Neural cell (in vitro differentiated cells): Measurements from ENCODE around the gene ZFC3H1. TPM values are rescaled to one million over a fixed set of nuclear protein-coding genes. Genes with fewer than 3 reads are reported as not detected.

Source experiments
- H2AFZ ChIP-seq: fragments of 200-600, 300-800 bp; sonication (generic), shearing (Covaris generic); 2 replicates; pipeline ENCODE4 v1.6.0; 2014; ENCODE audit warnings: low read depth, mild to moderate bottlenecking, antibody characterized with exemption, low read length, moderate library complexity
- H3F3A ChIP-seq: fragments of 200-600 bp; shearing (Covaris generic); 2 replicates; pipeline ENCODE4 v1.6.1; 2016; ENCODE audit warnings: mild to moderate bottlenecking, moderate library complexity, mixed read lengths, antibody characterized with exemption, low read length; ENCODE audit not compliant: insufficient read depth, poor library complexity, severe bottlenecking
- H3K27ac ChIP-seq: fragments of 200-600, 300-800 bp; sonication (generic), shearing (Covaris generic); 2 replicates; pipeline ENCODE4 v1.5.1; 2014; ENCODE audit warnings: mild to moderate bottlenecking, low read length, moderate library complexity
- H3K27me3 ChIP-seq: fragments of 300-800, 200-600 bp; sonication (generic), shearing (Covaris generic); 2 replicates; pipeline ENCODE4 v1.6.0; 2014; ENCODE audit warnings: mild to moderate bottlenecking, low read depth, low read length, moderate library complexity; ENCODE audit not compliant: insufficient read depth
- H3K36me3 ChIP-seq: fragments of 300-800, 200-600 bp; sonication (generic), shearing (Covaris generic); 2 replicates; pipeline ENCODE4 v1.5.1; 2014; ENCODE audit warnings: mild to moderate bottlenecking, antibody characterized with exemption, low read length, moderate library complexity; ENCODE audit not compliant: insufficient read depth
- H3K4me2 ChIP-seq: fragments of 300-800, 200-600 bp; sonication (generic), shearing (Covaris generic); 2 replicates; pipeline ENCODE4 v1.6.0; 2014; ENCODE audit warnings: mild to moderate bottlenecking, low read length
- H3K4me3 ChIP-seq: fragments of 300-800, 200-600 bp; sonication (generic), shearing (Covaris generic); 2 replicates; pipeline ENCODE4 v1.5.1; 2014; ENCODE audit warnings: mild to moderate bottlenecking, low read length, moderate library complexity
- H3K79me2 ChIP-seq: fragments of 200-600 bp; shearing (Covaris generic); replicated peaks from 2 replicates; pipeline ENCODE4 v1.6.0; 2014; ENCODE audit warnings: mild to moderate bottlenecking, low read length, moderate library complexity; ENCODE audit not compliant: insufficient read depth
- H3K9ac ChIP-seq: fragments of 300-800, 200-600 bp; sonication (generic), shearing (Covaris generic); 2 replicates; pipeline ENCODE4 v1.6.1; 2016; ENCODE audit warnings: mild to moderate bottlenecking, low read length, mixed read lengths
- H3K9me2 ChIP-seq: fragments of 200-600 bp; shearing (Covaris generic); 2 replicates; pipeline ENCODE4 v1.6.1; 2016; ENCODE audit warnings: mild to moderate bottlenecking, low read length, mixed read lengths; ENCODE audit not compliant: insufficient read depth
- H3K9me3 ChIP-seq: fragments of 200-600, 300-800 bp; sonication (generic), shearing (Covaris generic); 2 replicates; pipeline ENCODE4 v1.6.1; 2016; ENCODE audit warnings: mild to moderate bottlenecking, mixed run types, low read length, moderate library complexity, mixed read lengths
- H4K20me1 ChIP-seq: fragments of 200-600 bp; shearing (Covaris generic); 2 replicates; pipeline ENCODE4 v1.6.1; 2016; ENCODE audit warnings: mild to moderate bottlenecking, mixed run types; ENCODE audit not compliant: insufficient read depth
- MXI1 ChIP-seq: fragments of 450-650 bp; conservative IDR thresholded peaks from 2 replicates; pipeline ENCODE4 v1.6.1; 2014; ENCODE audit warnings: antibody characterized with exemption, mild to moderate bottlenecking; ENCODE audit not compliant: poor library complexity, severe bottlenecking
- POLR2AphosphoS5 ChIP-seq: IDR thresholded peaks from 2 replicates; pipeline ENCODE4 v1.6.1; 2012
- RAD21 ChIP-seq: fragments of 450-650 bp; conservative IDR thresholded peaks from 2 replicates; pipeline ENCODE4 v1.6.1; 2014; ENCODE audit warnings: antibody characterized with exemption, mild to moderate bottlenecking, moderate library complexity
- TAF1 ChIP-seq: IDR thresholded peaks from 2 replicates; pipeline ENCODE4 v1.6.1; 2012; ENCODE audit warnings: low read depth
- polyA plus RNA-seq: library from polyadenylated mRNA; depleted of rRNA; stranded (reverse); fragments of >200 nt; gene quantifications from 2 replicates; pipeline ENCODE4 v1.2.3, GENCODE V29; 2014
- small RNA-seq, 3 experiments: library from RNA; depleted of rRNA; stranded (forward); fragments of <200 nt; gene quantifications; one replicate each; pipeline ENCODE3, GENCODE V24; 2012
- TF ChIP-seq, protein P1 (sequence below): fragments of 450-650 bp; IDR thresholded peaks from 2 replicates; pipeline ENCODE4 v1.5.1; 2014; ENCODE audit warnings: antibody characterized with exemption, mild to moderate bottlenecking, moderate library complexity; ENCODE audit not compliant: poor library complexity, severe bottlenecking

The ZFC3H1 gene
- polyA plus RNA-seq, 1 donor from 2014 or later, result 45.5 TPM

DNA sequence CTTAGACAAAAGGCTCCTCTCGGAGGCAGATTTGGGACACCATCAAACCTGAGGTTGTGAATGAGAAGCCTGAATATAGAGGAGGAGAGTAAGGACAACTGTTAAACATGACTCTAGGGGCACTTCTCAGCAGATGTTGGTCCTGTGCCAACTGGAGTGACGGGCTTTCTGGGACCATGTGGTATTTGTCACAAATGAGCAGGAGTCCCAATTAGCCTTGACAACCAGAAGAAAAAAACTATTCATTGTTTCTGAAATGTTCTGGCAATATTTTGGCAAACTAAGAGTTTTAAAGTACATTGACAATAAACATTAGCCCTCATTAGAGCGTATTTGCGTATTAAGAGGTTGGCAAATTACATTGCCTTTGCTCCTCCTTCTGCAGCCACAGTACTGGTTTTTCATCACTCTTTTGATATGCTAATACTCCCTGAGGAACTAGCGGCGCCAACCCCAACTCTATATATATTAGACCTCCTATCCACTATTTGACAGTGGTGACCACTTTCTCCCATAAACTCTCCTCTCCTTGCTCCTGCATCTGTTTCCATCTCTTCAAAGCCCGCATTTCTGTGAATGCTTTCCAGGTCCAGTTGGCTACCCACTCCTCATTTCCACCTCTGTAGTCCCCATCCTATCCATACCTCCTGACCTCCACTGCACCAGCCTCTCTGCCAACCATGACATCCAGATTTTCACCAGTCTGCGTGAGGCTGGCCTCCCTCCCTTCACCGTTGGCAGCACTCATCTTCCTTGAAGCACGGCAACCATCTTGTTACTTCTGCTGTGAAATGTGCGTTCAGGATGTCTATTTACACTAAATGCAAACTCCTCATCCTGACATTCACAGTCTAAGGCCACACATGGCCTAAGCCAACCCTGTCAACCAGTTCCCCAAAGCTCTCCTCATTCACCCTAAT lies 100.7 kb downstream of the ZFC3H1 start:
- no peaks in the 10 kb centered on the region for H3K36me3 ChIP-seq
- H3K9ac ChIP-seq, result no peak overlapping the region
- no peaks in the 10 kb centered on the region for H4K20me1 ChIP-seq
- H3K9me2 ChIP-seq, result no peaks in the 10 kb centered on the region
- TF ChIP-seq, protein P1, sequence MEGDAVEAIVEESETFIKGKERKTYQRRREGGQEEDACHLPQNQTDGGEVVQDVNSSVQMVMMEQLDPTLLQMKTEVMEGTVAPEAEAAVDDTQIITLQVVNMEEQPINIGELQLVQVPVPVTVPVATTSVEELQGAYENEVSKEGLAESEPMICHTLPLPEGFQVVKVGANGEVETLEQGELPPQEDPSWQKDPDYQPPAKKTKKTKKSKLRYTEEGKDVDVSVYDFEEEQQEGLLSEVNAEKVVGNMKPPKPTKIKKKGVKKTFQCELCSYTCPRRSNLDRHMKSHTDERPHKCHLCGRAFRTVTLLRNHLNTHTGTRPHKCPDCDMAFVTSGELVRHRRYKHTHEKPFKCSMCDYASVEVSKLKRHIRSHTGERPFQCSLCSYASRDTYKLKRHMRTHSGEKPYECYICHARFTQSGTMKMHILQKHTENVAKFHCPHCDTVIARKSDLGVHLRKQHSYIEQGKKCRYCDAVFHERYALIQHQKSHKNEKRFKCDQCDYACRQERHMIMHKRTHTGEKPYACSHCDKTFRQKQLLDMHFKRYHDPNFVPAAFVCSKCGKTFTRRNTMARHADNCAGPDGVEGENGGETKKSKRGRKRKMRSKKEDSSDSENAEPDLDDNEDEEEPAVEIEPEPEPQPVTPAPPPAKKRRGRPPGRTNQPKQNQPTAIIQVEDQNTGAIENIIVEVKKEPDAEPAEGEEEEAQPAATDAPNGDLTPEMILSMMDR, result no peak
- TF ChIP-seq POLR2AphosphoS5 (no peak), RAD21 (no peak), MXI1 (no peak), TAF1 (no peak)
- no peaks in the 10 kb centered on the region for H3K9me3 ChIP-seq
- no peaks in the 10 kb centered on the region for H3F3A ChIP-seq
- H3K79me2 ChIP-seq, result no peaks in the 10 kb centered on the region
- H3K27me3 ChIP-seq, result no peaks in the 10 kb centered on the region
- no peak overlapping the region for H3K4me3 ChIP-seq
- H3K4me2 ChIP-seq, result no peak overlapping the region
- no peak overlapping the region for H2AFZ ChIP-seq
- H3K27ac ChIP-seq, result no peak overlapping the region

Small RNA genes lying within 50 kb of the gene (small RNA-seq; reads per million reads assigned to genes)
- 0 reads per million in 3 experiments for gene RF00560

Other genes with a start within 250 kb of the ZFC3H1 start
- gene LGR5, start 224.1 kb downstream of the ZFC3H1 start, polyA plus RNA-seq, result 0.16 TPM in 1 of 2 replicates, not detected in the other
- 15.5 and 15.8 TPM in 2 replicates for gene THAP2, start 453 bp upstream of the ZFC3H1 start, polyA plus RNA-seq
- 18.4 and 24.2 TPM in 2 replicates for gene TMEM19, start 22.2 kb upstream of the ZFC3H1 start, polyA plus RNA-seq
- gene RAB21, start 91.0 kb upstream of the ZFC3H1 start, polyA plus RNA-seq, result 26.3 and 28.4 TPM in 2 replicates
- gene TBC1D15, start 175.9 kb upstream of the ZFC3H1 start, polyA plus RNA-seq, result 26.7 and 28.0 TPM in 2 replicates